Right hindlimb (tissue), 1 donor: ENCODE results near the gene PTPN12.
"Not testable (repeated sequence)": the region's sequence is repeated elsewhere in the genome, so short reads cannot be mapped to it uniquely, and the experiment has no call there.

ENCODE experiments used
- DNase-seq: peaks from one replicate; pipeline ENCODE4 v3.0.0-alpha.2; 2018

PTPN12 gene

DNA sequence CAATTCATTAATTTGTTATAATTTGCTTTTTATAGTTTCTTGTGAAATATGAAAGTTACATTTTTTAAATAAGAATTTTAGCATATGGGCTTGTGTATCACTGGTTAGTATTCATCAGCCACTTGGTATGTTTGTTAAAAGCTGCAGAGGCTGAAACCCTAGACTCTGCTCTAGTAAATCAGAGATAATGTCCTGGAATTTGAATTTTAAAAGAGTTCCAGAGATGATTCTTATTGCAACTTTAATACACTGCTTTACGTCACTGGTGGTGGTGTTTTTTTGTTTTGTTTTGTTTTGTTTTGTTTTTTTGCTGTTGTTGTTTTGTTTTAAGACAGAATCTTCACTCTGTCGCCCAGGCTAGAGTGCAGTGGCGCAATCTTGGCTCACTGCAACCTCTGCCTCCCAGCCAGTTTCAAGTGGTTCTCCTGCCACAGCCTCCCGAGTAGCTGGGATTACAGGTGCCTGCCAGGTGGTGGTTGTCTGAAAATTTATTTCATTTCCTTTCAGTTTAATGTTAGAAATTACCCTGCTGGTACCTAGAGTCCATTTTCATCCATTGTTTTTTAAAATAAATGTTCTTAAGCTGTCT lies 43.8 kb downstream of the PTPN12 start:
- DNase-seq, result no peak

DNA sequence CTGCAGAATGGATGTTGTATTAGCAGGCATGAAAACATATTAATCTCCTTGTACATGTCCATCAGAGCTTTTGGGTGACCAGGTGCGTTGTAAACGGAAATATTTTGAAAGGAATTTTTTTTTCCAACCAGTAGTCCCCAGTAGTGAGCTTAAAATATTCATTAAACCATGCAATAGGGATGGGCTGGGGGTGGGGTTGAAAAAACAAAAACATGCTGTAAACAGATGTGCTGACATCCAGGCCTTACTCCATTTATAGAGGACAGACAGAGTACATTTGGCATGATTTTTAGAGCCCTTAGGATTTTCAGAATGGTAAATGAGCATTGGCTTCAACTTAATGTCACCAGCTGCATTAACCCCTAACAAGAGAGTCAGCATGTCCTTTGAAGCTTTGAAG lies 50.2 kb downstream of the PTPN12 start:
- DNase-seq, result no peak

DNA sequence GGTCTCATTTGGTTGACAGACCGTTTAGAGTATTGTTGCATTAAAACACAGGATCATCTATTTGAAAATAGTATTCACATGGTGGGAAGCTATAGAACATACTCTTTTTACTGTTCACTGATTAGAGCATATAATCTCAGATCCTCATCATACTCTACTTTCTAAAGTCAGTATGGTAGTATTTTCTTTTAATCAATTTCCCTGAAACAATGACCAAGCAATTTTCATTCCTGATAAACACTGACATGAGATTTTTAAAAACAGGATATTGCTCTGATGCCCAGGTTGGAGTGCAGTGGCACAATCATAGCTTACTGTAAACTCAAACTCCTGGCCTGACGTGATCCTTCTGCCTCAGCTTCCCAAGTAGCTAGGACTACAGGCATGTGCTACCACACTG lies 63.9 kb downstream of the PTPN12 start:
- no peak for DNase-seq

DNA sequence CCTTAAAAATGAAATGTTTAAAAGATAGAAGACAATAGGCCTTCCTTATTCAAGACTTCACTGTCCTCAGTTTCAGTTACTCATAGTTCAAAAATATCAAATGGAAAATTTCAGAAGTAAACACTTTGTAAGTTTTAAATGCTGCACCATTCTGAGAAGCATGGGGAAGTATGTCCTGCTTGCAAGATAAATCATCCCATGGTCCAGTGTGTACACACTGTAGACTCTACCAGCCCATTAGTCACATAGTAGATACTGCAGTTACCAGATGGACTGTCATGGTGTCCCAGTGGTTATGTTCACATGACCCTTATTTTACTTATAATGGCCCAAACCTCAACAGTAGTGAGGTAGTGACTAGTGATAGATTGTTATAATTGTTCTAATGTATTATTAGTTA lies 69.5 kb downstream of the PTPN12 start:
- DNase-seq, result no peak

DNA sequence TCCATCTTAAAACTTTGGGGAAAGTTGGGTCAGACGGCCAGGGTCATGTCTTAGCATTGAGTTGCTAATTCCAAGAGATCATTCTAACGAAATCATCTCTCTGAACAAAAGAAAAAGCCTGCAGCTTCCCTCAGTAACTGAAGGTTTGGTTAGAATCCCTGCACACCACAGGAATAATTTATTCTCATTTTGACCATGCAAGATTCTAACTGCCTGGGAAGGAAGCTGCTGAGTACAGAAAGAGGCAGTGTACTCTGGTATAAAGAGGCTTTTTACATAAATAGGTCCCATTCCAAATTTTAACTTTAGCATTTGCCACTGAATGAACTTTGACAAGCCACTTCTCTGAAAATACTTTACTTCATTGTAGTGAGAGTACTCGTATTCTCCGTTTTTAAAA lies 82.2 kb downstream of the PTPN12 start:
- no peak for DNase-seq

DNA sequence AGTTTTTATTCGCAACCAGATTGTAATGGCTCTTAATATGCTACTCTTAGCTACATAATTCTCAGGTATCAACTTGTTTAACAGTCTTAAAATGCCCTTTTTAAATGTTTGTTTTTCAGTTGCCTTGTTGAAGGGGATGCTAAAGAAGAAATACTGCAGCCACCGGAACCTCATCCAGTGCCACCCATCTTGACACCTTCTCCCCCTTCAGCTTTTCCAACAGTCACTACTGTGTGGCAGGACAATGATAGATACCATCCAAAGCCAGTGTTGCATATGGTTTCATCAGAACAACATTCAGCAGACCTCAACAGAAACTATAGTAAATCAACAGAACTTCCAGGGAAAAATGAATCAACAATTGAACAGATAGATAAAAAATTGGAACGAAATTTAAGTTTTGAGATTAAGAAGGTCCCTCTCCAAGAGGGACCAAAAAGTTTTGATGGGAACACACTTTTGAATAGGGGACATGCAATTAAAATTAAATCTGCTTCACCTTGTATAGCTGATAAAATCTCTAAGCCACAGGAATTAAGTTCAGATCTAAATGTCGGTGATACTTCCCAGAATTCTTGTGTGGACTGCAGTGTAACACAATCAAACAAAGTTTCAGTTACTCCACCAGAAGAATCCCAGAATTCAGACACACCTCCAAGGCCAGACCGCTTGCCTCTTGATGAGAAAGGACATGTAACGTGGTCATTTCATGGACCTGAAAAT lies 89.7 kb downstream of the PTPN12 start:
- no peak for DNase-seq

DNA sequence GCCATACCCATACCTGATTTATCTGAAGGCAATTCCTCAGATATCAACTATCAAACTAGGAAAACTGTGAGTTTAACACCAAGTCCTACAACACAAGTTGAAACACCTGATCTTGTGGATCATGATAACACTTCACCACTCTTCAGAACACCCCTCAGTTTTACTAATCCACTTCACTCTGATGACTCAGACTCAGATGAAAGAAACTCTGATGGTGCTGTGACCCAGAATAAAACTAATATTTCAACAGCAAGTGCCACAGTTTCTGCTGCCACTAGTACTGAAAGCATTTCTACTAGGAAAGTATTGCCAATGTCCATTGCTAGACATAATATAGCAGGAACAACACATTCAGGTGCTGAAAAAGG lies 90.2 kb downstream of the PTPN12 start:
- no peak for DNase-seq

DNA sequence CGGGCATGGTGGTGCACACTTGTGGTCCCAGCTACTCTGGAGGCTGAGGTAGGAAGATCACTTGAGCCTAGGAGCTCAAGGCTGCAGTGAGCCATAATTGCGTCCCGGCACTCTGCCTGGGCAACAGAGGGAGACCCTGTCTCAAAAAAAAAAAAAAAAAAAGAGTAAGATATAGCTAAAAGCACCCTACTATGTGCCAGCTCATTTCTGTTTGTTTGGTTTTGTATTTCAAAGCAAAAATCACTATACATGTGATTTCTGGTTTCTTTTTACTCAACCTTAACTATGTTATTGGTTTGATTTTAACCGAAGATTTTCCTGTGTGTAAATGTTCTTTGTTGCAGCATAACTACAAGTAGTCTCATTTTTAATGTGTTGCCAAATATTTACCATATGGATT lies 92.7 kb downstream of the PTPN12 start:
- no peak for DNase-seq

DNA sequence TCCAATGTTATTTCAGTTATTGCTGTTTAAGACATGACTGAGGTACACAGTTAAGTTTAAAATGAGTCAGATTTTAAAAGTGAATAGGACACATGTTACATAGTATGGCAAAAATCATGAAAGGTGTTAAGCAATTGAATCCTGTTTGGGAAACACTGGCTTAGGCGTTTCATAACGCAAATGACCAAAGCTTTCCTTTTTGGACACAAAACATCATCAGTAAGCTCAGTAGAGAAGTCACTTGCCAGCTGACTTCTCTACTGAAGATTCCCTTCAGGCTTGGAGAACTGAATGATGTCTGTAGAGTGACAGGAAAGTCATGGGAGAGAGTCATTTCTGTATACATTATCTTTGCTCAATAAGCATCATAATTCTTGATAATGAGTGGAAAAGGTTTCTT lies 94.7 kb downstream of the PTPN12 start:
- no peak for DNase-seq

DNA sequence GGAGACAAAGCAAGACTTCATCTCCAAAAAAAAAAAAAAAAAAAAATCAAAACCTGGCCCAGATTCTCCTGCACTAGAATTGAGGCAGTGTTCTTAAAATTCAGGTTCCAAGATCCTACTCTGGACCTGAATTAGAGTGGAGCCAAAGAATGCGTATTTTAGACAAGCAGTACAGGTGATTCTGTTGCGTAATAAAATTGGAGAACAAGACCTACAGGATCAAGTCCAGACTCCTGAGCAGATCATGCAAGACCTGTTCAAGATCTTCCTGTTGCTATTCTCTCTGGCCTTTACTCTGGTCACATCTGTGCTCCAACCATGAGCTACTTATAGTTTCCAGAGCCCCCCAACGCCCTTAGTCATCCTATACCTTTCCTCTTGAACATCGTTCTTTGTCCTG lies 107.7 kb downstream of the PTPN12 start:
- no peak for DNase-seq

DNA sequence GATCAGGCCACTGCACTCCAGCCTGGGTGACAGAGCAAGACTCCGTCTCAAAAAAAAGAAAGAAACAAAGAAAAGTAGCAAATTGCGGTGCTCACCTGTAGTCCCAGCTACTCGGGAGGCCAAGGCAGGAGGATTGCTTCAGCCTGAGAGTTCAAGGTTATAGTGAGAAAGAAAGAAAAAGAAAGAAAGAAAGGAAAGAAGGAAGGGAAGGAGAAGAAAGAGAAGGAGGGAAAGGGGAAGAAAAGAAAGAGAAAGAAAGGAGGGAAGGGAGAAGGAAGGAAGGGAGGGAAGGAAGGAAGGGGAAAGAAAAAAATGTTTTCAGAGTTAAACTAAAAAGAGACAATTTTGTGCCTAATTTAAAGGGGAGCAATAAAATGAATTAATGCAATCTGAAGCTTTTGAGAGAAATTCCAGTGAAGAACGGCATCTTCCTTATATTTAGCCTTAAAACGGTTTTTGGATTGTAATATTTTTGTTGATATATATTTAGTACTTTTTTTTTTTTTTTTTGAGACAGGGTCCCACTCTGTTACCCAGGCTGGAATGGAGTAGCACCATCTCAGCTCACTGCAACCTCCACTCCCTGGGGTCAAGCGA lies 111.7 kb downstream of the PTPN12 start:
- DNase-seq, result no peak

DNA sequence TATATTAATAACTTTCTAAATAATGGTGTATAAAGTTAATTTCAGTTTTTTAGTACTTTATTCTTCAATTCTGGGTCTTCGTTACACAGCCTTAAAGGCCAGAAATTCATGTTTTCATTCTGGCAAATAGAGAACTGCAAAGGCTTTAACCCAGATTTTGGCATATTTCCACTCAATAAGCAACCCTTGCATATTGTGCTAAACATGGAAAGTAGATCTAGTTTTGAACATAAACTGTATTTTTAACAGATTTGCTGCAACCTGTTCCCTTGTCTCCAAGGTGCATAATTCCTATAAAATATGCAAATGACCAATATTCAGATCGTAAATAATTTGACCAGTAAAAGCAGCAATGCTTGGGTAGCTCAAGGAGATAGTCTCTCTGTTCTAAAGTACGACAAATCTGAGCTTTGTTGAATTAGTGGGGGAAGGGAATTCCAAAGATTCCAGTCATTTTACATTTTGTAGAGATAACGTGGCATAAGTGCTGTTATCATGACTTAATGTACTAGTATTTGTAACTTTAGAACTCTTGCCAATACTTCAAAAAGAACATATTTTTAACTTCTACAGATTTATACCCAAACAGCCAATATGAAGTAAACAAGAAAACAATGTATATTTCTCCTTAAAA lies 112.7 kb downstream of the PTPN12 start:
- DNase-seq, result no peak

DNA sequence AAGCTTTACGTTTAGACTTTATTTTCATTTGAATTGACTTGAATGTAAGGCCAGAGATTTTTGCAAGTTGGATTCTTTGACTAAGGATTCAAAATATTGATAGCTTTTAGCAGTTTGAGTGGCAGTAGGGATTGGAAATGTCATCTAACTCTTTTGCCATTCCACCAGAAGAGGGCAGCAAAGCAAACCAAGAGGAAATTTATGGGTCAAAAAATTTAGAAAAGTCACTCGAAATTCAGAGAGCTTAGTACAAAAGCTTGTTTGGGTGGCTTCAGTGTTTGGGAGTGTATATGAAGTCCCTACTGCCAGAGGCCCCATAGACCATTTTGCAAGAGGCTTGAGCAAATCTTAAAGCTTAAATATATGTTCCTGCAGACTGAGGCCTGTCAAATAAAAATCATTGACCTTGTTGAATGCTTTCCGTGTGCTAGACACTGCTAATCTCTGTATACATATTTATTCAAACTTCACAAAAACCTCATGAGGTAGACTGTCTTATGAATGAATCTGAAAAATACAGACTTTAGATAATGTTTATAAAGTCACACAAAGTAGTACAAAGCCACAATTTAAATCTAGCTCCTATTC lies 114.6 kb downstream of the PTPN12 start:
- no peak for DNase-seq

DNA sequence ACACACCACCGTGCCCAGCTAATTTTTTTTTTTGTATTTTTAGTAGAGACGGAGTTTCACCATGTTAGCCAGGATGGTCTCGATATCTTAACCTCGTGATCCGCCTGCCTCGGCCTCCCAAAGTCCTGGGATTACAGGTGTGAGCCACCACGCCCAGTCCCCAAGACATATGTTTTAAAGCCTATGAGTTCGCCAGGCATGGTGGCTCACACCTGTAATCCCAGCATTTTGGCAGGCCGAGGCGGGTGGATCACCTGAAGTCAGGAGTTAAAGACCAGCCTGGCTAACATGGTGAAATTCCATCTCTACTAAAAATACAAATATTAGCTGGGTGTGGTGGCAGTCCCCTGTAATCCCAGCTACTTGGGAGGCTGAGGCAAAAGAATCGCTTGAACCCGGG lies 115.7 kb downstream of the PTPN12 start:
- DNase-seq, result not testable (repeated sequence)

DNA sequence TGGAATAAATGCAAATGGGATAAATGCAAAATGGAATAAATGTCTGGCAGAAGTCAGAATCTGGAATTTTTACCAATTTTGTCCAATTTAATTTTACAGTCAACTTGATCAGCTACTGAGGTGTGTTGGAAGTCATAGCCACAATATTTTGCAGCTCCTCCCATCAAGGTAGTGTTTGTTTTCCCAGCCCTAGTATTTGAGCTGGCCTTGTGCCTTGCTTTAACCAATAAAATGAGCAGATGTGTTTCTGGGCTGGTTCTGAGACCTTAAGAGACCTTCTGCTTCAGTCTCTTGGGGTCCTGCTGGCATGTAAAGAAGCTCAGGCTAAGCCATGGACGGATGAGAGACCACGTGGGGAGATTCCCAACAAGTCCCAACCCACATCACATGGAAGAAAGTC lies 116.5 kb downstream of the PTPN12 start:
- DNase-seq, result no peak

DNA sequence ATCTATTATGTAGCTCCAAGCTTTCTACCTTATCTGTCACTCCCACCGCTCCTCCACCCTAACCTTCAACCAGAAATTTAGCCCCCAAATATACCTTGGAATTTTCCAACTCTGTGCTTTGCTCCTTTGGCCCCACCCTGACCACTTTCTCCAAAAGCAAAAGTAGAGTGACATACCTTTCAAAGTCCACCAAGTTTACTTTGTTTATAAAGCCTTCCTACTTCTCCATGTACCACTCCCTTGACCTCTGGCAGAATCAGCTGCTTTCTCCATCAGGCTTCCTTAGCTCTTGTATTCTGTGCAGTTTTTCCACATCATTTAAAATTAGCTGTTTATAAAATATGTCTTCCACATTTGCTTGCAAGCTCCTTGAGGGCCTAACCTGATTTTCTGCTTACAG lies 118.3 kb downstream of the PTPN12 start:
- DNase-seq, result no peak

DNA sequence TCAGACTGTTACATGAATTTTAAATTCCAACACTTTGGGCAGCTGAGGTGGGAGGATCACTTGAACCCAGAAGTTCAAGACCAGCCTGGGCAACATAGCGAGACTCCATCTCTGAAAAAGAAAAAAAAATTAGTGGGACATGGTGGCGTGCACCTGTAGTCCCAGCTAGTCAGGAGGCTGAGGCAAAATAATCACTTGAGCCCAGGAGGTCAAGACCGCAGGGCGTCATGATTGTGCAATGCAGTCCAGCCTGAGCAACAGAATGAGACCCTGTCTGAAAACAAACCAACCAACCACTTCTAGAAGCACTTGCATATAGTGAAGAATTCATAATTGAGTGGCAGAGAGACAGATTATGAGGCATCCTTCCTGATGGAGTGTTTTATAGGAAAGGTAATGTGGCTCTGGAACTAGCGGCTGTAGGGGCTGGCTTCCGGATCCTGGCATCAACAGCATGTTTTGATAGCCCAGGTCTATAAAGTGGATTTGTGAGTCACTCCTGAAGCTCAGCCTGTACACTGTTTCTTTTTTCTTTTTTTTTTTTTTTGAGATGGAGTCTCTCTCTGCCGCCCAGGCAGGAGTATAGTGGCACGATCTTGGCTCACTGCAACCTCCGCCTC lies 118.9 kb downstream of the PTPN12 start:
- no peak for DNase-seq

DNA sequence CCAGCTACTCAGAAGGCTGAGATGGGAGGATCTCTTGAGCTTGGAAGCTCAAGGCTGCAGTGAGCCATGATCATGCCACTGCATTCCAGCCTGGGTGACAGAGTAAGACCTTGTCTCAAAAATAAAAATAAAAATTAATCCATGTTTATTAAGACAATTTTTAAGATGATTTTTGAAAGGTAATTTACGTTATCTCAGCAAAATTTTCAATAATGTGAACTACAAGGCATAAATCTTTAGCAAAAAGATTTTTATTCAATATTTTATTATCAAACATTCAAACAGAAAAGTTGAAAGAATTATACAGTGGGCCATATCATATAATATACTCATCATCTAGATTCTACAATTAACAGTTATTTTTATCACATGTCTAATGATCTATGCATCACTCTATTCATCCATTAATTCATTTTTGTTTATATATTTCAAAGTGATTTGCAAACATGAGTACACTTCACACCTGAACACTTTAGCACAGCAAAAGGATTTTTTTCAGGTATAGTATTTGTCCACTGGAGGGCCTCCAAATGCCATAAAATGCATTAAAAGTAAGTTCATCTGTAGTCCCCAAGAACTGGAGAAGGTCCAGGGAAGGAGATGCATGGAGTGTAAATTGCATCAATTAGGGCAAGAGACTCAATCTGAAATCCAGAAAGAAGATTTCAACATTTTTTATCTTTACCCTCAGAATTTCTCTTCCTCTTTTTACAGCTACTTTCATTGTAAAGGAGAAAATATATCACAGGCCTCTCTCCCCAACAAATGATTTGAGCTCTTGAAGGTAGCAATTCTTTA lies 120.5 kb downstream of the PTPN12 start:
- DNase-seq, result no peak

DNA sequence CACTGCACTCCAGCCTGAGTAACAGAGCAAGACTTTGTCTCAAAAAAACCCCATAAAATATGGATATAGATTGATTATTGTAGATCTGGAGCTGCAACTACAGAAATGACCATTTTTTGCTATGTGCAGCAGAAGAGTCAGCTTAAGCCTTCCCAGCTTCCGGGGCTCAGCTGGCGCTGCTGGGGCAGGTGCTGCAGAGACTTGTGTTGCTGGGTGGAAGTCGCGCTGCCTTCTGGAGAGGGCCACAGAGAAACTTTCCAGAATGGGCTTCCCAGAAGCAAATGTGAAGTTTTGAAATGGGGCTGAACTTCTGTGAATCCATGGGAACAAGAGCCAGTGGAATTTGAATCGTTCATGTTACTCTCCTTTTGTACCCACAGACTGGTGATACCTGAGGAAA lies 121.8 kb downstream of the PTPN12 start:
- no peak for DNase-seq

DNA sequence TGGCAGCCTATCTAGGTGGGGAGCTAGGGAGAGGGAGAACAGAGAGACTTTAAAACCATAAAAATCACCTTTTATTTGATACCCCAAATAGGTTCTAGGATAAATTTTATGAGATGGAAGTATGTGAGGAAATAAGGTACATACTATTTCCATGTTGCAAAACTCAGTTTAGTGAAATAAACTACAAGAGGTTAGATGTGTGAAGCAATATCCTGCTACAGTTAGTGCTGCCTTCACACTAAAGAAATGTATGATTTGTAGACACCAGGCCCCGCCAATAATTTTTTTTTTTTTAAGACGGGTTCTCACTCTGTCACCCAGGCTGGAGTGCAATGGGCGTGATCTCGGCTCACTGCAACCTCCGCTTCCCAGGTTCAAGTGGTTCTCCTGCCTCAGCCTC lies 124.7 kb downstream of the PTPN12 start:
- DNase-seq, result no peak

DNA sequence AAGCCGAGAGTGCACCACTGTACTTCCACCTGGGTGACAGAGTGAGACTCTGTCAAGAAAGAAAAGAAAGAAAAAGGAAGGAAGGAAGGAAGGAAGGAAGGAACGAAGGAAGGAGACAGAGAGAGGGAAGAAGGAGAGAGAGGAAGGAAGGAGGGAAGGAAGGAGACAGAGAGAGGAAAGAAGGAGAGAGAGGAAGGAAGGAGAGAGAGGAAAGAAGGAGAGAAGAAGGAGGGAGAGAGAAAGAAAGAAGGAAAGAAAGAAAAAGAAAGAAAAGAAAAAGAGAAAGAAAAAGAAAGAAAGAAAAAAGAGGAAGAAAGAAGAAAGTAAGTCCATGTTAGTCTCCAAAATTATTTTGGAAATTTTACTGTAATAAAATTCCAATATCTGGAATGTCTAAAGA lies 125.8 kb downstream of the PTPN12 start:
- DNase-seq, result no peak

DNA sequence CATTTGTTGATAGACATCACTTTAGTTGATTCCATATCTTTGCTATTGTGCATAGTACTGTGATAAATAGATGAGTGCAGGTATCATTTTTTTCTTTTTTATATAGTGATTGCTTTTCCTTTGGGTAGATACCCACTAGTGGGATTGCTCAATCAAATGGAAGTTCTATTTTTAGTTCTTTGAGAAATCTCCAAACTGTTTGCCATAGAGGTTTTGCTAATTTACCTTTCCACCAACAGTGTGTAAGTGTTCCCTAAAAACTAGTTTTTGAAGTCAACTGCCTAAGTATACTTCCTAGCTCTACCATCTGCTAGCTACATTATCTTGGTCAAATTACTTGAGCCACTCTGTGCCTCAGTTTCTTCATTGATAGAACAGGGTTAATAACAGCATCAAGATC lies 127.6 kb downstream of the PTPN12 start:
- no peak for DNase-seq

DNA sequence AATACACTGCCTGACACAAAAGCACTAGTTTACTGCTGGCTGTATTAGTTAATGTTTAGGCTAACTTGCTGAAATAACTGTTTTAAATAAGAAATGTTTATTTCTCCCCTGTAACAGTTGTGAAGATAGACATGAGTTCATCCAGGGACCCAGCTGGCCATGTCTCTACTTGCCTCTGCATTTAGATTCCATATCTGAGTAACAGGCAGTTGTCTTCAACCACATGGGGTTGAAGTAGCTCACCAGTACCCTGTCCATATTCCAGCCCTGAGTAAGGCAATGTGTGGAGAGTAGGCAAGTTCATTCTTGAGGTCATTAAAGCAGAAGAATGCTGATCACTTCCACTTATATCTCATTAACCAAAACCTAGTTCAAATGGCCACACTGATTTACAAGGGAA lies 128.1 kb downstream of the PTPN12 start:
- no peak for DNase-seq
